ENCODE results near the gene HAT1.

DNA sequence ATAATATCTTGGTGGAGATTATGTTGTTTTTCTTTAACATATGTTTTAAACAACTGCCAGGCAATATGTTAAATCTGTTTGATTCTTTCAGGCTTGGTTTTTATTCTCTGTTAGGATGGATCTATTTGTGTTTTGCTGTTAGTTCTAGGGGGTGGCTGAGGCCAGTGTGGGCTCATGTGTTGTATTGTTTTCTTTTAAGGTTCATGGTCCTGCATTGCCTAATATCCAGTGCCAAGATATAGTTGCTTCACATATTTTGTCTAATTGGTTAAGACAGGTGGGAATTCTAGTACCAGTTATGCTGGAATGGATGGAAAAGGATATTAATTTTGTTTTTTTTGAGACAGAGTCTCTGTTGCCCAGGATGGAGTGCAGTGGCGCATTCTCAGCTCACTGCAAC, 85.1 kb downstream of the HAT1 start:
- TF ChIP-seq, protein P1, sequence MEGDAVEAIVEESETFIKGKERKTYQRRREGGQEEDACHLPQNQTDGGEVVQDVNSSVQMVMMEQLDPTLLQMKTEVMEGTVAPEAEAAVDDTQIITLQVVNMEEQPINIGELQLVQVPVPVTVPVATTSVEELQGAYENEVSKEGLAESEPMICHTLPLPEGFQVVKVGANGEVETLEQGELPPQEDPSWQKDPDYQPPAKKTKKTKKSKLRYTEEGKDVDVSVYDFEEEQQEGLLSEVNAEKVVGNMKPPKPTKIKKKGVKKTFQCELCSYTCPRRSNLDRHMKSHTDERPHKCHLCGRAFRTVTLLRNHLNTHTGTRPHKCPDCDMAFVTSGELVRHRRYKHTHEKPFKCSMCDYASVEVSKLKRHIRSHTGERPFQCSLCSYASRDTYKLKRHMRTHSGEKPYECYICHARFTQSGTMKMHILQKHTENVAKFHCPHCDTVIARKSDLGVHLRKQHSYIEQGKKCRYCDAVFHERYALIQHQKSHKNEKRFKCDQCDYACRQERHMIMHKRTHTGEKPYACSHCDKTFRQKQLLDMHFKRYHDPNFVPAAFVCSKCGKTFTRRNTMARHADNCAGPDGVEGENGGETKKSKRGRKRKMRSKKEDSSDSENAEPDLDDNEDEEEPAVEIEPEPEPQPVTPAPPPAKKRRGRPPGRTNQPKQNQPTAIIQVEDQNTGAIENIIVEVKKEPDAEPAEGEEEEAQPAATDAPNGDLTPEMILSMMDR (IDR thresholded peaks at IDR 0.05; ENCODE audit: low read depth, low read length) = no peak
- TF ChIP-seq EZH2phosphoT487 (IDR thresholded peaks at IDR 0.05; ENCODE audit: low read depth) = no peak

Data from OCI-LY3 (cell line).